Astrocyte (in vitro differentiated cells and primary cell): ENCODE results near the gene GPR39. TPM values are rescaled to one million over a fixed set of nuclear protein-coding genes. Genes with fewer than 3 reads are reported as not detected.

ENCODE experiments used
- DNase-seq: peaks from one replicate; pipeline ENCODE4 v3.0.0-alpha.2; 2010; ENCODE audit warnings: low read depth
- FAIRE-seq: peaks from 2 replicates; lab custom pipeline; 2011; peaks lifted over from hg19 to GRCh38; lab: Jason Lieb, UNC
- H2AFZ ChIP-seq: 2 replicates; pipeline ENCODE4 v1.6.0; 2012; ENCODE audit warnings: low read depth, low read length, inconsistent platforms
- H3K27ac ChIP-seq: 2 replicates; pipeline ENCODE4 v1.5.1; 2011; ENCODE audit warnings: low read depth, low read length, inconsistent platforms
- H3K27me3 ChIP-seq: 2 replicates; pipeline ENCODE4 v1.6.0; 2011; ENCODE audit warnings: low read length, inconsistent platforms; ENCODE audit not compliant: insufficient read depth
- H3K36me3 ChIP-seq: 2 replicates; pipeline ENCODE4 v1.5.1; 2011; ENCODE audit warnings: low read length, inconsistent platforms; ENCODE audit not compliant: insufficient read depth
- H3K4me1 ChIP-seq: 2 replicates; pipeline ENCODE4 v1.5.1; 2011; ENCODE audit warnings: low read length, inconsistent platforms; ENCODE audit not compliant: insufficient read depth
- H3K4me2 ChIP-seq: 2 replicates; pipeline ENCODE4 v1.6.0; 2012; ENCODE audit warnings: low read length, inconsistent platforms
- H3K4me3 ChIP-seq: 2 replicates; pipeline ENCODE4 v1.5.1; 2011; ENCODE audit warnings: low read depth, mild to moderate bottlenecking, low read length, inconsistent platforms; ENCODE audit not compliant: insufficient read depth
- H3K79me2 ChIP-seq: 2 replicates; pipeline ENCODE4 v1.6.0; 2012; ENCODE audit warnings: mild to moderate bottlenecking, low read length, inconsistent platforms; ENCODE audit not compliant: insufficient read depth
- H3K9ac ChIP-seq: 2 replicates; pipeline ENCODE4 v1.6.0; 2012; ENCODE audit warnings: mild to moderate bottlenecking, low read length, inconsistent platforms
- H3K9me3 ChIP-seq: 2 replicates; pipeline ENCODE4 v1.5.1; 2012; ENCODE audit warnings: low read depth, mild to moderate bottlenecking, low read length, inconsistent platforms; ENCODE audit not compliant: insufficient read depth
- H4K20me1 ChIP-seq: 2 replicates; pipeline ENCODE4 v1.6.0; 2012; ENCODE audit warnings: low read length, inconsistent platforms; ENCODE audit not compliant: insufficient read depth
- H3K27ac Mint-ChIP-seq: one replicate; pipeline ENCODE4 v1.8.0; 2021; ENCODE audit warnings: mild to moderate bottlenecking, mixed read lengths; ENCODE audit not compliant: unreplicated experiment
- H3K27me3 Mint-ChIP-seq: one replicate; pipeline ENCODE4 v1.8.0; 2021; ENCODE audit warnings: low read depth, mixed read lengths; ENCODE audit not compliant: unreplicated experiment
- H3K36me3 Mint-ChIP-seq: one replicate; pipeline ENCODE4 v1.8.0; 2021; ENCODE audit warnings: low read depth, mixed read lengths; ENCODE audit not compliant: unreplicated experiment
- H3K4me1 Mint-ChIP-seq: one replicate; pipeline ENCODE4 v1.8.0; 2021; ENCODE audit warnings: low read depth, mixed read lengths; ENCODE audit not compliant: unreplicated experiment
- H3K4me3 Mint-ChIP-seq: one replicate; pipeline ENCODE4 v1.8.0; 2021; ENCODE audit warnings: mild to moderate bottlenecking, moderate library complexity, mixed read lengths; ENCODE audit not compliant: unreplicated experiment
- H3K9me3 Mint-ChIP-seq: one replicate; pipeline ENCODE4 v1.8.0; 2021; ENCODE audit warnings: mild to moderate bottlenecking, mixed read lengths; ENCODE audit not compliant: unreplicated experiment
- EZH2 ChIP-seq: IDR thresholded peaks from 2 replicates; pipeline ENCODE4 v1.6.1; 2012; ENCODE audit warnings: mild to moderate bottlenecking, low read length, inconsistent platforms; ENCODE audit not compliant: insufficient read depth
- total RNA-seq: library from RNA; stranded (reverse); gene quantifications from 2 replicates; pipeline ENCODE4 v1.2.1, GENCODE V29; 2021
- TF ChIP-seq, protein P1 (sequence below): IDR thresholded peaks from 2 replicates; pipeline ENCODE4 v1.5.1; 2011; ENCODE audit warnings: low read depth, mild to moderate bottlenecking, inconsistent platforms, low read length, moderate library complexity; ENCODE audit not compliant: insufficient read depth

Gene GPR39
- total RNA-seq, 1 donor from 2014 or later = 4.4 TPM

DNA sequence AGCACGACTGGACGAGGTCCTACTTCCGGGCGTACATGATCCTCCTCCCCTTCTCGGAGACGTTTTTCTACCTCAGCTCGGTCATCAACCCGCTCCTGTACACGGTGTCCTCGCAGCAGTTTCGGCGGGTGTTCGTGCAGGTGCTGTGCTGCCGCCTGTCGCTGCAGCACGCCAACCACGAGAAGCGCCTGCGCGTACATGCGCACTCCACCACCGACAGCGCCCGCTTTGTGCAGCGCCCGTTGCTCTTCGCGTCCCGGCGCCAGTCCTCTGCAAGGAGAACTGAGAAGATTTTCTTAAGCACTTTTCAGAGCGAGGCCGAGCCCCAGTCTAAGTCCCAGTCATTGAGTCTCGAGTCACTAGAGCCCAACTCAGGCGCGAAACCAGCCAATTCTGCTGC is 228.6 kb downstream of the GPR39 start:
- Mint-ChIP-seq H3K9me3 (no peaks in the 10 kb centered on the region), H3K27ac (no peak overlapping the region), H3K4me1 (peaks cover 14% of the 10 kb centered on the region), H3K4me3 (no peak overlapping the region), H3K27me3 (no peaks in the 10 kb centered on the region), H3K36me3 (peaks cover 8% of the 10 kb centered on the region)
- H4K20me1 ChIP-seq = peaks cover 43% of the 10 kb centered on the region
- H3K27me3 ChIP-seq = no peaks in the 10 kb centered on the region
- H3K79me2 ChIP-seq = peaks cover 21% of the 10 kb centered on the region
- no peak overlapping the region for H2AFZ ChIP-seq
- peaks cover 17% of the 10 kb centered on the region for H3K36me3 ChIP-seq
- TF ChIP-seq, protein P1, sequence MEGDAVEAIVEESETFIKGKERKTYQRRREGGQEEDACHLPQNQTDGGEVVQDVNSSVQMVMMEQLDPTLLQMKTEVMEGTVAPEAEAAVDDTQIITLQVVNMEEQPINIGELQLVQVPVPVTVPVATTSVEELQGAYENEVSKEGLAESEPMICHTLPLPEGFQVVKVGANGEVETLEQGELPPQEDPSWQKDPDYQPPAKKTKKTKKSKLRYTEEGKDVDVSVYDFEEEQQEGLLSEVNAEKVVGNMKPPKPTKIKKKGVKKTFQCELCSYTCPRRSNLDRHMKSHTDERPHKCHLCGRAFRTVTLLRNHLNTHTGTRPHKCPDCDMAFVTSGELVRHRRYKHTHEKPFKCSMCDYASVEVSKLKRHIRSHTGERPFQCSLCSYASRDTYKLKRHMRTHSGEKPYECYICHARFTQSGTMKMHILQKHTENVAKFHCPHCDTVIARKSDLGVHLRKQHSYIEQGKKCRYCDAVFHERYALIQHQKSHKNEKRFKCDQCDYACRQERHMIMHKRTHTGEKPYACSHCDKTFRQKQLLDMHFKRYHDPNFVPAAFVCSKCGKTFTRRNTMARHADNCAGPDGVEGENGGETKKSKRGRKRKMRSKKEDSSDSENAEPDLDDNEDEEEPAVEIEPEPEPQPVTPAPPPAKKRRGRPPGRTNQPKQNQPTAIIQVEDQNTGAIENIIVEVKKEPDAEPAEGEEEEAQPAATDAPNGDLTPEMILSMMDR = no peak
- TF ChIP-seq EZH2 = no peak
- H3K9me3 ChIP-seq = no peaks in the 10 kb centered on the region
- DNase-seq (no peak), FAIRE-seq (no peak)
- no peak overlapping the region for H3K27ac ChIP-seq
- H3K4me1 ChIP-seq = no peaks in the 10 kb centered on the region
- no peak overlapping the region for H3K4me2 ChIP-seq
- no peak overlapping the region for H3K4me3 ChIP-seq
- no peak overlapping the region for H3K9ac ChIP-seq

DNA sequence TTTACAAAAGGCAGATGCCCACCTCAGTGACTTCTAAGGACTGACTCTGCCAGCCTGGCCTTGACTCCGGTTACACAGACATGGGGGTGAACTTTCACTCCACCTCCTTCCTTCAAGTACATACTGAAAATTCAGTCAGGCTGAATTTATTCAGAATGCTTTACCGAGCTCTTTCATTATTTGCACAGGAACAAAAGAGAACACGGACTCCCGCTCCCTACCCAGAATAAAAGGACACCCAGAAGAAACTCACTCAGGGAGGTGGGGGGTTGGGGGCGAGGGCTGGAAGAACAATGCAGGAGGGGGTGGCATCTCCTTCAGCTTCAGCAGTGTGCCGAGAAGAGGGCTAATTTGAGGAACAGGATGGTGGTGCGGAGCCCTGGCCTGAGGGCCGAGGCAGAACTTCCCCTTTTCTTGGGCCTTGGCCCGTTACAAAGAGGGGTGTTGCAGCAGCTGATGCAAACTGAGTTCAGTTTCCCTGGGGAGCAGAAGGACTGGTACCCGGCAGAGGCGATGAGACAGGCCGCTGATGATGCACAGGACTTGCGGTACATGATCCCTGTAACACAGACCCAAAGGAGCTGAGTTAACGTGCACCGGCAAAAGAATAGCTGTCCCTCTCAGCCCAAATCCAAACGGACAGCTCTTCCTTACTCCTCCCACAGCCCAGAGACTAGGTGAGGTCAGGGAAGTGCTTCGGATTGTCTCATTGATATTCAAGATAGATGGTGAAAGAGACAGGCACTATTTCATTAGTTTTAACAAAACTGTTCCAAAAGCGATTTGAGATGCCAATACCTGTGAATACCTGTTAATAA is 229.3 kb downstream of the GPR39 start:
- Histone ChIP-seq H2AFZ (no peak overlapping the region), H3K27ac (no peak overlapping the region), H3K9me3 (no peaks in the 10 kb centered on the region), H4K20me1 (peaks cover 50% of the 10 kb centered on the region), H3K4me1 (no peaks in the 10 kb centered on the region), H3K36me3 (peaks cover 17% of the 10 kb centered on the region), H3K4me3 (no peak overlapping the region), H3K79me2 (peaks cover 28% of the 10 kb centered on the region), H3K27me3 (no peaks in the 10 kb centered on the region), H3K9ac (no peak overlapping the region), H3K4me2 (no peak overlapping the region)
- H3K36me3 Mint-ChIP-seq = peaks cover 8% of the 10 kb centered on the region
- no peak for DNase-seq
- no peaks in the 10 kb centered on the region for H3K27me3 Mint-ChIP-seq
- no peak for FAIRE-seq
- H3K9me3 Mint-ChIP-seq = no peaks in the 10 kb centered on the region
- H3K27ac Mint-ChIP-seq = no peak overlapping the region
- H3K4me1 Mint-ChIP-seq = peaks cover 11% of the 10 kb centered on the region
- no peak overlapping the region for H3K4me3 Mint-ChIP-seq
- no peak for TF ChIP-seq EZH2
- TF ChIP-seq, protein P1 = no peak

DNA sequence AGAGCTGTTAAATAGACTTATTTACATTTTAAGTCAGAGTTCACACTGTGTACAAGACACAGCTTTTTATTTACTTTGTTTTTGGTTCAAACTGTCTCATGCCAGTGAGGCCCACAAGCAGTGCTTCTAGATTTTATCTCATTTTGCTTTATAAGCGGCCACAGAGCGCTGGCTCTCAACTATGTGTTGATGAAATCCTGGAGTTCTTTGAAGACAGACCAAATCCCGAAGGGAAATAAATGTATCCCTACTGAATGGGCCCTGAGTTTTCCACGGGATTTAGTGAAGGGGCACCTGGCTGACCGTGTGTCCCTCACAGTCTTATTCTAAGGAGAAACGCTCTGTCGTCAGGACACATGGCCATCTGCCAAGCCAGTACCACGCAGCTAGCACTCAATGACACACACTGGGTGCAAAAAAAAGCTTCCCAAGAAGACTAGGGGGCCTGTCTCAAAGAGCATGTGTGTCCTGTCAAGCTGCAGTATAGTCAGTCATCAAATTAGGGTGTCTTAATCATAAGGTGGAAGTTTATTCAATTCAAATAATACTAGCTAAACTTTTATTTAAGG is 230.0 kb downstream of the GPR39 start:
- no peak overlapping the region for H3K4me3 Mint-ChIP-seq
- FAIRE-seq = no peak

More for the DNA sequence above, 230.0 kb downstream of the GPR39 start:
- H3K4me2 ChIP-seq = no peak overlapping the region
- Mint-ChIP-seq H3K36me3 (peaks cover 8% of the 10 kb centered on the region), H3K27me3 (no peaks in the 10 kb centered on the region), H3K4me1 (peaks cover 6% of the 10 kb centered on the region), H3K9me3 (no peaks in the 10 kb centered on the region), H3K27ac (no peak overlapping the region)
- DNase-seq = no peak
- H2AFZ ChIP-seq = no peak overlapping the region
- peaks cover 56% of the 10 kb centered on the region for H4K20me1 ChIP-seq
- H3K79me2 ChIP-seq = peaks cover 33% of the 10 kb centered on the region
- no peaks in the 10 kb centered on the region for H3K27me3 ChIP-seq
- no peaks in the 10 kb centered on the region for H3K9me3 ChIP-seq
- TF ChIP-seq, protein P1 = no peak
- no peak for TF ChIP-seq EZH2
- peaks cover 2% of the 10 kb centered on the region for H3K4me1 ChIP-seq
- peaks cover 17% of the 10 kb centered on the region for H3K36me3 ChIP-seq
- H3K4me3 ChIP-seq = no peak overlapping the region
- no peak overlapping the region for H3K27ac ChIP-seq
- H3K9ac ChIP-seq = no peak overlapping the region
